Activated CD4-positive, alpha-beta T cell treated with anti-CD3 and anti-CD28 coated beads, Interleukin-2, Interleukin-4, amounts not matched to agents 100 ng/mL and 50 ng/mL, durations not matched to agents 16 hours and 8 hours (primary cell): Measurements from ENCODE around the gene FAM50B.
A peak's percentile ranks its signal among the peaks of the same experiment; 100 is the strongest.

ENCODE experiments used
- DNase-seq: peaks from one replicate; pipeline ENCODE4 v3.0.0-alpha.2; 2020; ENCODE audit warnings: low spot score

FAM50B gene, protein sequence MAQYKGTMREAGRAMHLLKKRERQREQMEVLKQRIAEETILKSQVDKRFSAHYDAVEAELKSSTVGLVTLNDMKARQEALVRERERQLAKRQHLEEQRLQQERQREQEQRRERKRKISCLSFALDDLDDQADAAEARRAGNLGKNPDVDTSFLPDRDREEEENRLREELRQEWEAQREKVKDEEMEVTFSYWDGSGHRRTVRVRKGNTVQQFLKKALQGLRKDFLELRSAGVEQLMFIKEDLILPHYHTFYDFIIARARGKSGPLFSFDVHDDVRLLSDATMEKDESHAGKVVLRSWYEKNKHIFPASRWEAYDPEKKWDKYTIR

DNA sequence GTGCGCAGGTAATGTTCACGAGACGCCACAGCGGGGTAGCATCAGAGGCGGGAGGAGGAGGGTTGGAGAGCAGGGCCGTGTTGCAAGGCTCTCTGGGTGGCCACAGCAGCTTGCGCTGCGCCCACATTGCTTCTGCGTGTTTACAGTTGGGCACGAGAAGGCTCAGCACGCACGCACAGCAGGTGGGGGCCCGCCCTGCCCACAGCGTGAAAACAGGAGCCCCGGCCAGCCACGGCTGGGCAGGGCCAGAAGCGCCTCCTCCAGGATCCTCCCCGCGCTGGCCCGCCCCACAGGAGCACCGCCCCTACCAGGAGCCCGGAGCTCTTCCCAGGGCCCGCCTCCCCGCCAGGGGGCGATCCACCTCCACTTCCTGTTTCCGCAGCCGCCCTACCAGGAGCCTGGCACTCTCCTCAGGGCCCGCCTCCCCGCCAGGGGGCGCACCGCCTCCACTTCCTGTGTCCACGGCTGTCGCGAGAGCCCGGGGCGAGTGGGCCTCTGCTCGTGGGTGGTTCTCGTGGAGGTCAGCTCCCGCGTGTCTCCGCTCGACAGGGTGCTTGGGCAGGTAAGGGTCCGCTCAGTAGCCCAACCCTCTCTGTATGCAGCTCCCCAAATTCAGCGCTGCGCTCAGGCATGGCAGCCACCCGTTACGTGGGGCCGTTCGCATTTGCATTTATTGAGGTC is at the start of gene FAM50B:
TSS of gene FAM50B (plus strand) at position 449 of the 681 bp plus-strand sequence. CDS start 439 bp downstream, outside the sequence.
- DNase-seq, result peak; percentile 92

- no peak for DNase-seq
These were observed 49.5 kb upstream of the FAM50B start for GRCh38 chr6:3799719-3800118.

GRCh38 chr6:3800850-3801591 is 48.2 kb upstream of the FAM50B start:
- no peak for DNase-seq

- DNase-seq, result peak; percentile 77
These were observed 47.2 kb upstream of the FAM50B start for GRCh38 chr6:3801960-3802359.

DNA sequence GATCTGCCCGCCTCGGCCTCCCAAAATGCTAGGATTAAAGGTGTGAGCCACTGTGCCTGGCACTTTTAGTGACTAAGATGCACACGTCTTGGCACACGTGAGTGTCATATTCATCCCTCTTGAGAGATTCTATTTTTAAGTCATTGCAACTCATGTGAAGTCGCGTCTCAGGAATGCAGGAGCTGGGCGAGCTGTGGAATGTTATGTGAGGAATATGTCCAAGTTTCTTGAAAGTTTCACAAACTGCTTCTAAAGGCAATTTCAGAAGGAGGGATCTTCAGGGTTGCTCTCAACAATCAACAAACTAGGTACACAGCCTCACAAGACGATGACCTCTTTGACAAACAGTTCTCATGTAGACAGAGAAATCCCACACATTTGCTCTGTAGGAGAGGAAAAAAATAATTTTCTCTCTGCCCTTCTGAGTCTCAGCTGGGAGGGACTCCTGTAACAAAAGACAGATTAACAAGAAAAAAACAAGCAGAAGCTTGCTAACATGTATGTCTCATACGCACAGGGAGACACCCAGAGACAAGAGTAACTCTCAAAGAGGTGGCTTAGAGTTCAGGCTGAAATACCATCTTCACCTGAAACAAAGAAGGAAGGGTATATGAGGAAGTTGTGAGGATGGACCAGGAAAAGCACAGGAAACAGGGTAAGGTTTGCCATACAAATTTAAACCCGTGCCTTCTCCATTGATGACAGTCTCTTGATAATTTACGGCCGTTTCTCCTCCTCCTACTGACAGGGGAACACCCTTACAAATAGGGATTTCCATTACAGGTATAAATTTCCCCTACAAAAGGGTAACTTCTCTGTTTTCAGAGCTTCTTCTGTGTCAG is 45.3 kb upstream of the FAM50B start:
- no peak for DNase-seq

DNA sequence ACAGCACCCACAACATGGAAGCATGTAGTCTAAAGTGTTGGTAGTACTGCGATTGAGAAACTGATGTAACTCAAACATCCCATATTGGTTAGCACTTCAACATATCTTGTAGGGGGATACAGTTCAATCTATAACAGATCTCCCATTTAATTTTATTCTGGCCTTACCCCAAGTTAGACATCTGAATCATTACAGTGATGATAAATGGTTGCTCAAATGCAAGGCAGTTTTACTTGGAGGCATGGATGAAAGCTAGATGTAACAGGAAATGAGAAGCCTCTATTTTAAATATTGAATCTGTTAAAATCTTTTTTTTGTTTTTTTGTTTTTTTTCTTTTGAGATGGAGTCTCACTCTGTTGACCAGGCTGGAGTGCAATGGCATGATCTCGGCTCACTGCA is 44.2 kb upstream of the FAM50B start:
- no peak for DNase-seq

DNA sequence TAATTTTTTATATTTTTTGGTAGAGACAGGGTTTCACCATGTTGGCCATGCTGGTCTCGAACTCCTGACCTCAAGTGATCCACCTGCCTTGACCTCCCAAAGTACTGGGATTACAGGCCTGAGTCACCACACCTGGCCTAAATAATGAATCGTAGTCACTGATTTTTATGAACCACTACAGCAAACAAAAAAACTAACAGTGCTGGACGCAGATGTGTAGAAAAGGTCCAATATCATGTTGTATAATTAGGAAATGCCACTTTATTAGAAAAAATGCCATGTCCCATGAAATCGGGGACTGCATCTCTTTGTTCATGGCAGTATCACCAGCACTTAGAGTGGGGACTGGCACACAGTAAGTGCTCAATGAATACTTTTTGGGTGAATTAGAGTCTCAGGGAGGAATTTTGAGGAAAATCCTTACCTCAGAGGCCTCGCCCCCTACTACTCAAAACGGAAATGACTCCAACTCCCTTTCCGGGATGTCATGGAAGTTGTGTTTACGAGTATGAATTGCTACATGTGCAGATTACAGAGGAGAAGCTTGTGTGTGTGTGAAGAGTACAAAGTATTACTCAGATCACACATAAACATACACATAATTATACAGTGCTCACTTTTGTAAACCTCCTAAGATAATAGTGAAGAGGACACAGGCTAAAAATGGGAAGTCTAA is 43.6 kb upstream of the FAM50B start:
- DNase-seq, result no peak

DNA sequence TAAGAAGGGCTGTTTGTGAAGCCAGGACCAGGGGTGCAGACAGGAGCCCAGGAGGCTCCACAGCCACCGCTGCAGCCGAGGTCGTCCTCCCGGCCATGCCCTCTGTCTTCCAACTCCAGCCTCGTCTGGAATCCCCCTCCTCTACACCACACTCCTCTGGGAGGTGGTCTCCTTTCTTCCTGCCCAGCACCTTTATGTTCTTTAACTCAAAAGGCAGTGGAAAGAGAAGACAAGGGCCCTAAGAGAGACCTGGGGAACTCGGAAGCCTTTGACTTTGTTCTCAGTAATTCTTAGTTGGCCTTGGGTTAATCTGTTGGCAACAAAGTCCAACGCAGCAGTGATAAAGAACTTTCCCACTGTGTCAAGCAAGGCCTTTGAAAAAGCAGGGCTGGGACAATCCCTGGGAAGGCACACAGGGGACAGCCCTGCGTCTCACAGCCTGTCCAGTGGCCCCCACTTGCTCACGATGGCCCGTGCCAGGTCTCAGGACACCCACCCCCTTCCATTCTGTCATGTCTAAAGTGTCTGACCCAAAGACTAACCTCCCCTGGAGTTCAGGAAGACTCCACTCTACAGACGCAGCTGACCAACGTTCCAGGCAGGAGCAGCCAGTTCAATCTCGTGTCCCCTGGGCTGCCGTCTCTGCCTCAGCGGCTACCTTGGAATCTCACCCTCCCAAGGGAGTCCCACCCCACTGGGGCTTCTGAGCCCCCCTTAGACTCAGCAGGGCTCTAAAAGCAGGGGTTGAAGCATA is 42.8 kb upstream of the FAM50B start:
- no peak for DNase-seq

GRCh38 chr6:3808199-3808598 is 41.0 kb upstream of the FAM50B start:
- DNase-seq, result no peak

DNA sequence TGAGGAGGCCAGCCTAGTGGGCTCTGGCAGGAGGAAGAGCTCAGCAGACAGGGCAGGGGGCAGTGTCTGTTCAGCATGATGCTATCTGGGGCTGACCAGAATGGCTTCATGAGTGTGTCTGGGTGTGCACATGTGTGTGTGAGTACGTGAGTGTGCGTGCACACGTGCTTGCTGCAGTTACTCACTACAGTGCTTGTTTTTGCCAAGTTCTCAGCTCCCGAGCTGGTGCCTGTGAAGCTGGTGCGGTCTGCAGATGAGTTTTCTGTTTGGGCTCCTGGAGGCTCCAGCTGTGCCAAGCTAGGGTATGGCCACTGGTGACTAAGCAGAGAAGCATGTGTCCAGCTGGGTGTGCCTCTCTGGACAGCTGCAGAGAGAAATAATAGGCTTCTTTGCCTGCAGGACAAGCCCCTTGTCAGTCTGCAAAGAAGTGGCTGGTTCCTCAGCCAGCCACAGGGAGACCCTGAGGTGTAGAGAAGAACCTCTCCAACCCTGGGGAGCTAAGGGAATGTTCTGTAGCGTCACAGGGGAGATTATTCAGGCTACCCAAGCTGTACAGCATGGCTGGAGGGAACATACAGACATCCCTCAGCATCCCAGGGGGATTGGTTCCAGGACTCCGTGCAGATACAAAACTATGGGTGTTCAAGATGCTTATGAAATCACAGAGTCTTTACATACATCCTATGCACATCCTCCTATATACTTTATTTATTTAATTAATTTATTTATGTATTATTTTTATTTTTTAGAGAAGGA is 40.2 kb upstream of the FAM50B start:
- DNase-seq, result no peak

- no peak for DNase-seq
These were observed 39.7 kb upstream of the FAM50B start for GRCh38 chr6:3809515-3809891.

- DNase-seq, result no peak
These were observed 39.2 kb upstream of the FAM50B start for GRCh38 chr6:3809982-3810381.

DNA sequence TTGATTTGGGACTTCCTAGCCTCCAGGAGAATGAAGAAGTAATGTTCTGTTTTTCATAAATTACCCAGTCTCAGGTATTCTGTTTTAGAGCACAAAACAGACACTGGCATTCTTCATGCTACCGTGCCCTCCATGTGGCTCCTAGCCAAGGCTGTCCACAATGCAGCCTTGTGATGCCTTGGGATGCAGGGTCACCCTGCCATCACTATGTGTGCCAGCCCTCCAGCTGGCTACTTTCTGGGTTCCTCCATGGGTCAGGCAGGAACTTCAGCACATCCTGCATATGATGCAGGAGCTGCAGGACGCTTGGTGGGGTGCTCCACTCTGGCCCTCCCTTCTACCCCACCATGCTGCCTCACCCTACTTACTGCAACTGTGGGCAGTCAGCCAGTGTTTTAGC is 38.0 kb upstream of the FAM50B start:
- no peak for DNase-seq

- no peak for DNase-seq
These were observed 36.6 kb upstream of the FAM50B start for GRCh38 chr6:3812596-3812995.

DNA sequence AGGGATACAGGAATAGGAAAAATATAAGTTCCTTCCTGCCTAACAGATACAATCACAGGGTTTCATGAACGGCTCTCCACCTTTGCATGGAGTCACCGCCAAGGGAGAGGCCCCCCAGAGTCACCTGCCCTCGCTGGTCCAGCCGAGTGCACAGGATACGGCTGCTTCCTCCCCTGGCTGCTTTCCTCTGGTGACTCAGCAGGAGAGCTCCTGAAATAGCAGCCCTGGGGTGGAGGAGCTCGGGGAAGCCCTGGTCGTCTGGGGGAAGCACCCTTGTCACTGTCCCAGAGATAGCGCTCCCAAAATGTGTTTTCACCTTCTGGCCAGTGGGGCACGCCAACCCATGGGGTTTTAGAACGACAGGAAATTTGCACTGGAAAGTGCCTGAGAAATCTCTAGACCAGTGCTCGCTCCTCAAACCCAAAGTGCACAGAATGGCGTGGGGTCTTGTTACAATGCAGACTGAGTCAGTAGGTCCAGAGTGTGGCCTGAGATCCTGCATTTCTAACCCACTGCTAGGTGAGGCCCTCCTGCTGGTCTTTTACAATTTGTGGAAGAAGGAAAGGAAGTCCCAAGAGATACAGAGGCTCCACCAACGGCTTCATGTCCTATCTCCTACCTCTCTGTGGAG is 35.9 kb upstream of the FAM50B start:
- peak; percentile 13 for DNase-seq

- no peak for DNase-seq
These were observed 35.3 kb upstream of the FAM50B start for GRCh38 chr6:3813918-3814317.

DNA sequence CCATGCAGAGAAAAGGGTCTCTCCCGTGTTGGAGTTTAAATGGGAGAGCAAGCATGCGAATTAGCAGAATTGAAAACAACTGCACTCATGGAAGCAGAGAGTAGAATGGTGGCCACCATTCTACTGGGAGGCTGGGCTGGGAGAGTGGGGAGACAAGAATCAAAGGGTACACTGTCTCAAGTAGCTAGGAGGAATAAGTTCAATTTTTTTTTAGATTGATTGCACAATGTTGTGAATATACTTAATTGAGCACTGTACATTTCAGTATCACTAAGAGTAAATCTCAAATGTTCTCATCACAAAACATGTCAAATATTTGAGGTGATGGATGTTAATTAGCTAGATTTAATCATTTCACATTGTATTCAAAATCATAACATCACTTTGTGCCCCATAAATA is 34.6 kb upstream of the FAM50B start:
- no peak for DNase-seq

DNA sequence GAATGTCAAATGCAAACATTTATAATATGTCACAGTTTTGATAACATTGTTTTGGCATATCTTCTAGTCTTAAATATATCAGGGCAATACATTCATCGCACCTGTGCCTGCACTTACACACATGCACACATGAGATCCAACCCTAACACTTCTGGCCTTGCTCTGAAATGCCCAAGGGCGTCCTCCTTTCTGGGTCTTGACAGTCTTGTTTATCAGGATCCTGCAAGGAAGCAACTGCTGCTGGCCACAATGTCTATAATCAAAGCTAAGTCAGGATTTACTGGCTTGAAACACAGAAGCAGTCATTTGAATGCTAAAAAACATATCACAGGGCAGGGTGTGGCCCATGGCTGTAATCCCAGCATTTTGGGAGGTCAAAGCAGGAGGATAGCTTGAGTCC is 32.9 kb upstream of the FAM50B start:
- no peak for DNase-seq
